IPS-20b (cell line): ENCODE measurements around the gene YJU2.
"Not testable (repeated sequence)": the region's sequence is repeated elsewhere in the genome, so short reads cannot be mapped to it uniquely, and the experiment has no call there.

Experiments used
- H3K27ac ChIP-seq: one replicate; pipeline ENCODE4 v1.5.1; 2013; ENCODE audit warnings: low read length
- H3K27me3 ChIP-seq: 2 replicates; pipeline ENCODE4 v1.6.1; 2013; ENCODE audit warnings: mild to moderate bottlenecking, low read length, inconsistent platforms; ENCODE audit not compliant: insufficient read depth
- H3K36me3 ChIP-seq: 2 replicates; pipeline ENCODE4 v1.6.1; 2013; ENCODE audit warnings: low read depth, mild to moderate bottlenecking, inconsistent platforms, low read length, moderate library complexity; ENCODE audit not compliant: insufficient read depth
- H3K4me1 ChIP-seq: 2 replicates; pipeline ENCODE4 v1.6.1; 2013; ENCODE audit warnings: mild to moderate bottlenecking, control low read depth, inconsistent platforms, low read length, moderate library complexity; ENCODE audit not compliant: insufficient read depth
- H3K4me3 ChIP-seq: 2 replicates; pipeline ENCODE4 v1.5.1; 2013; ENCODE audit warnings: mild to moderate bottlenecking, low read length, inconsistent platforms
- H3K9ac ChIP-seq: 2 replicates; pipeline ENCODE4 v1.6.1; 2013; ENCODE audit warnings: low read depth, mild to moderate bottlenecking, inconsistent platforms, low read length, moderate library complexity
- H3K9me3 ChIP-seq: 2 replicates; pipeline ENCODE4 v1.6.1; 2013; ENCODE audit warnings: mild to moderate bottlenecking, low read depth, low read length, inconsistent platforms; ENCODE audit not compliant: insufficient read depth

The YJU2 gene

GRCh38 chr19:4213116-4213515 lies 33.8 kb upstream of the YJU2 start:
- Histone ChIP-seq H3K9me3 (no peaks in the 10 kb centered on the region), H3K27ac (no peak overlapping the region), H3K4me1 (no peaks in the 10 kb centered on the region), H3K9ac (no peak overlapping the region), H3K4me3 (no peak overlapping the region), H3K36me3 (no peaks in the 10 kb centered on the region), H3K27me3 (no peaks in the 10 kb centered on the region)

- H3K27me3 ChIP-seq = no peaks in the 10 kb centered on the region
These were observed 31.1 kb upstream of the YJU2 start for GRCh38 chr19:4215807-4216206.

GRCh38 chr19:4216846-4217245 lies 30.0 kb upstream of the YJU2 start:
- Histone ChIP-seq H3K4me3 (no peak overlapping the region), H3K9me3 (no peaks in the 10 kb centered on the region), H3K27ac (no peak overlapping the region), H3K9ac (no peak overlapping the region), H3K36me3 (no peaks in the 10 kb centered on the region), H3K27me3 (no peaks in the 10 kb centered on the region), H3K4me1 (no peaks in the 10 kb centered on the region)

More at GRCh38 chr19:4215807-4216206, 31.1 kb upstream of the YJU2 start:
- no peaks in the 10 kb centered on the region for H3K9me3 ChIP-seq
- H3K36me3 ChIP-seq = no peaks in the 10 kb centered on the region
- no peaks in the 10 kb centered on the region for H3K4me1 ChIP-seq
- no peak overlapping the region for H3K27ac ChIP-seq
- no peak overlapping the region for H3K4me3 ChIP-seq
- H3K9ac ChIP-seq = no peak overlapping the region

GRCh38 chr19:4217429-4218264 lies 29.2 kb upstream of the YJU2 start:
- H3K36me3 ChIP-seq = no peaks in the 10 kb centered on the region
- no peaks in the 10 kb centered on the region for H3K4me1 ChIP-seq

GRCh38 chr19:4218523-4218922 lies 28.4 kb upstream of the YJU2 start:
- H3K4me1 ChIP-seq, H3K27me3 ChIP-seq, H3K27ac ChIP-seq, H3K9ac ChIP-seq, H3K9me3 ChIP-seq, H3K4me3 ChIP-seq, H3K36me3 ChIP-seq: not testable (repeated sequence)

More at GRCh38 chr19:4217429-4218264, 29.2 kb upstream of the YJU2 start:
- Histone ChIP-seq H3K9ac (no peak overlapping the region), H3K9me3 (no peaks in the 10 kb centered on the region), H3K27me3 (no peaks in the 10 kb centered on the region), H3K27ac (no peak overlapping the region), H3K4me3 (no peak overlapping the region)

- no peaks in the 10 kb centered on the region for H3K9me3 ChIP-seq
- H3K27ac ChIP-seq = no peak overlapping the region
- H3K36me3 ChIP-seq = no peaks in the 10 kb centered on the region
These were observed 26.7 kb upstream of the YJU2 start for GRCh38 chr19:4220188-4220587.

DNA sequence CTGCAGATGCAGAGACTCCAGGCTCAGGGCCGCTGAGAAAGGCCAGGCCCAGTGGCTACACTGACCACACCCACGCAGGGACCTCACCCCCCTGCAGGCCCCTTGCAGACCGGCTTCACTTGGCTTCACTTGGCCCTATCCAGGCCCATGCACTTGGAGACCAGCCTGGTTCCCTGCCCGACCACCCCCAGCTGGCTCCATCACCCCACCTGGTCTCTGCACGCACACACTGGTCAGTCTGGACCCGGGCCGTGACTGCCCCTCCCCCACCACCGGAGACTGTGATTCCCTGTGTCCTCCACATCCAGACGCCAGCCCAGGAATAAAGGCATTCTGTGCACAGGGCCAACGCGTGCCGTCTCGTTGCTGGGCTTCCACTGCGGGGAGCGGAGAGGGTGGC lies 22.4 kb upstream of the YJU2 start:
- Histone ChIP-seq H3K27ac (no peak overlapping the region), H3K36me3 (no peaks in the 10 kb centered on the region), H3K27me3 (peaks cover 14% of the 10 kb centered on the region), H3K9me3 (no peaks in the 10 kb centered on the region), H3K9ac (no peak overlapping the region), H3K4me1 (0 out of 2 replicates have a peak, but pooled peaks cover 4% of the 10 kb centered on the region), H3K4me3 (no peak overlapping the region)

More at GRCh38 chr19:4220188-4220587, 26.7 kb upstream of the YJU2 start:
- Histone ChIP-seq H3K27me3 (no peaks in the 10 kb centered on the region), H3K4me1 (no peaks in the 10 kb centered on the region), H3K9ac (no peak overlapping the region), H3K4me3 (no peak overlapping the region)

GRCh38 chr19:4225885-4226284 lies 21.0 kb upstream of the YJU2 start:
- Histone ChIP-seq H3K27ac (no peak overlapping the region), H3K4me3 (no peak overlapping the region), H3K9ac (no peak overlapping the region), H3K9me3 (no peaks in the 10 kb centered on the region), H3K27me3 (peaks cover 14% of the 10 kb centered on the region), H3K4me1 (0 out of 2 replicates have a peak, but pooled peaks cover 4% of the 10 kb centered on the region), H3K36me3 (no peaks in the 10 kb centered on the region)

DNA sequence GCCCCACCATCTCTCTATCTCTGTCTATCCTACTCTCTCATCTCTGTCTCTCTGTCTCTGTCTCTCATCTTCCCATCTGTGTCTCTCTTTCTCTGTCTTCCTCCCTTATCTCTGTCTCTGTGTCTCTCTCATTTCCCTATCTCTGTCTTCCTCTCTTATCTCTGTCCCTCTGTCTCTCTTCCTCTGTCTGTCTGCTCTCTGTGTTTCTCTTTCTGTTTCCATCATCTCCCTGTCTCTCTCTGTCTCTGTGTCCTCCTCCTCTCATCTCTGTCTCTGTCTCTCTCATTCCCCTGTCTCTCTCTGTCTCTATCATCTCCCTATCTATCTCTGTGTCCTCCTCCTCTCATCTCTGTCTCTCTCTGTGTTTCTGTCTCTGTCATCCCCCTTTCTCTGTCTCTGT lies 19.1 kb upstream of the YJU2 start:
- Histone ChIP-seq H3K9me3 (no peaks in the 10 kb centered on the region), H3K27ac (no peak overlapping the region), H3K4me3 (no peak overlapping the region), H3K9ac (no peak overlapping the region), H3K36me3 (no peaks in the 10 kb centered on the region), H3K27me3 (peaks cover 14% of the 10 kb centered on the region), H3K4me1 (0 out of 2 replicates have a peak, but pooled peaks cover 4% of the 10 kb centered on the region)

- Histone ChIP-seq H3K4me1 (0 out of 2 replicates have a peak, but pooled peaks cover 4% of the 10 kb centered on the region), H3K9ac (no peak overlapping the region), H3K4me3 (0 out of 2 replicates have a peak overlapping the region, but pooled peaks have one; percentile 3), H3K27ac (no peak overlapping the region), H3K9me3 (no peaks in the 10 kb centered on the region), H3K36me3 (no peaks in the 10 kb centered on the region), H3K27me3 (peaks cover 14% of the 10 kb centered on the region)
These were observed 18.1 kb upstream of the YJU2 start for GRCh38 chr19:4228765-4229178.

DNA sequence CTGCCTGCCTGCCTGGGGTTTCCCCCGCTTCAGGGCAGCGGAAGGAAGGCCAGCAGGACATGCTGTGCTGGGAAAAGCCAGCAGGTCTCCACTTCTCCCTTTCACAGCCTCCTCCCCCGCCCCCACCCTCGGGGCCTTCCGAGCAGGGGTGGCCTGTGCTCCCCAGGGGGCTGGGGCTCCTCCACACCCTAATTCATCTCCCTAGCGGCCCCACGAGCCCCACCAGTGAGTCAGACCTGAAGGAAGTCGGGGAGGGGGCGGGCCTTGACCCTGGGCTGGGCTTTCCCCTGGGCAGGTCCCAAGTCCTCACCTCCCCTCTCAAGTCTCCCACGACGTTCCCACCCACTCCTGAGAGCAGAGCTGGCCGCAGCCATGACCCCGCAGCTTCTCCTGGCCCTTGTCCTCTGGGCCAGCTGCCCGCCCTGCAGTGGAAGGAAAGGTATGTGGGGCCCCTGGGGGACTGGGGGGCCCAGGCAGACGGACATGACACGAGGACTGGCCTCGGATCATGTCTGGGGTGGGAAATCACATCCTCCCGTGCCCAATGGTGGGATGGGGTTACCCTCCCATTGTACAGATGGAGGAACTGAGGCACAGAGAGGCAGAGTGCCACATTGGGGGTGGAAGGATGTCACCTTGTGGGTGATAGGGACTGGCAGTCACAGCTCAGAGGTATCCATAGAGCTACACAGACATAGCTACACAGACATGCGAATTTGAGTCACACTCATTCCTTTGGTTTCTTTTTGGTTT lies 17.5 kb upstream of the YJU2 start, which contains the start of gene EBI3:
TSS of gene EBI3 (plus strand) at position 345 of the 753 bp plus-strand sequence. CDS start at position 373, 28 bp downstream.
- no peaks in the 10 kb centered on the region for H3K36me3 ChIP-seq
- no peak within 1 kb of the TSS for H3K9ac ChIP-seq
- peaks cover 14% of the 10 kb centered on the region for H3K27me3 ChIP-seq
- no peak within 1 kb of the TSS for H3K27ac ChIP-seq
- 0 out of 2 replicates have a peak, but pooled peaks cover 4% of the 10 kb centered on the region for H3K4me1 ChIP-seq
- H3K4me3 ChIP-seq = 0 out of 2 replicates have a peak within 1 kb of the TSS, but pooled peaks have one; percentile 3
- no peaks in the 10 kb centered on the region for H3K9me3 ChIP-seq
